GM12864 (cell line): ENCODE results near the gene ZNF358.

ENCODE experiments used
- DNase-seq: peaks from one replicate; pipeline ENCODE4 v3.0.0-alpha.2; 2011; ENCODE audit warnings: low read depth
- H3K4me3 ChIP-seq: 2 replicates; pipeline ENCODE4 v1.5.1; 2011; ENCODE audit warnings: mild to moderate bottlenecking, low read depth, low read length, control low read depth
- TF ChIP-seq, protein P1 (sequence below): IDR thresholded peaks from 2 replicates; pipeline ENCODE4 v1.5.1; 2011; ENCODE audit warnings: low read depth, mild to moderate bottlenecking, moderate library complexity, low read length, control low read depth, inconsistent platforms; ENCODE audit errors: missing control alignments

Gene ZNF358

DNA sequence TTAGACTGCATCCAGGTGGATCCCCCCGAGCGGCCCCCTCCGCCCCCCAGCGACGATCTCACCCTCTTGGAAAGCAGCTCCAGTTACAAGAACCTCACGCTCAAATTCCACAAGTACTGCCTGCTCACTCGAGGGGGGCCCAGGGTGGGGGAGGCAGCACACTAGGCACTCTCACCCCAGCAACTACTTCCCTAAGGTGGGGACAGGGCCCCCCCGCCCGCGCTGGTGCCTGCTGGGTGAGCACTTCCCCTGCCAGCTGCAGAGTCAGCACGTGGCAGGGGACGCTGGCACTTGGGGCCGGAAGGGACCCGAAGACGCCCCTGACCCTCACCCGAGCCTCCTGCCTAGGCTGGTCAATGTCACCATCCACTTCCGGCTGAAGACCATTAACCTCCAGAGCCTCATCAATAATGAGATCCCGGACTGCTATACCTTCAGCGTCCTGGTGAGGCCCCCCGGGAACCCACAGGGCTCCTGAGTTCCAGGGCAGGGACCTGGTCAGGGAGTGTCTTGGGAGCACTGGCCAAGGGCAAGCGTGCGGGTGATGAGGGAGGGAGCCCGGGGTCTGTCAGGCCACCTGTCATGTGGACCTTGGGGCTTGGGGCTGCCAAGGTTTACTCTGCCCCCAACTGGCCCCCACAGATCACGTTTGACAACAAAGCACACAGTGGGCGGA is 11.8 kb downstream of the ZNF358 start:
- TF ChIP-seq, protein P1, sequence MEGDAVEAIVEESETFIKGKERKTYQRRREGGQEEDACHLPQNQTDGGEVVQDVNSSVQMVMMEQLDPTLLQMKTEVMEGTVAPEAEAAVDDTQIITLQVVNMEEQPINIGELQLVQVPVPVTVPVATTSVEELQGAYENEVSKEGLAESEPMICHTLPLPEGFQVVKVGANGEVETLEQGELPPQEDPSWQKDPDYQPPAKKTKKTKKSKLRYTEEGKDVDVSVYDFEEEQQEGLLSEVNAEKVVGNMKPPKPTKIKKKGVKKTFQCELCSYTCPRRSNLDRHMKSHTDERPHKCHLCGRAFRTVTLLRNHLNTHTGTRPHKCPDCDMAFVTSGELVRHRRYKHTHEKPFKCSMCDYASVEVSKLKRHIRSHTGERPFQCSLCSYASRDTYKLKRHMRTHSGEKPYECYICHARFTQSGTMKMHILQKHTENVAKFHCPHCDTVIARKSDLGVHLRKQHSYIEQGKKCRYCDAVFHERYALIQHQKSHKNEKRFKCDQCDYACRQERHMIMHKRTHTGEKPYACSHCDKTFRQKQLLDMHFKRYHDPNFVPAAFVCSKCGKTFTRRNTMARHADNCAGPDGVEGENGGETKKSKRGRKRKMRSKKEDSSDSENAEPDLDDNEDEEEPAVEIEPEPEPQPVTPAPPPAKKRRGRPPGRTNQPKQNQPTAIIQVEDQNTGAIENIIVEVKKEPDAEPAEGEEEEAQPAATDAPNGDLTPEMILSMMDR = no peak
- H3K4me3 ChIP-seq = no peak overlapping the region
- DNase-seq = no peak

DNA sequence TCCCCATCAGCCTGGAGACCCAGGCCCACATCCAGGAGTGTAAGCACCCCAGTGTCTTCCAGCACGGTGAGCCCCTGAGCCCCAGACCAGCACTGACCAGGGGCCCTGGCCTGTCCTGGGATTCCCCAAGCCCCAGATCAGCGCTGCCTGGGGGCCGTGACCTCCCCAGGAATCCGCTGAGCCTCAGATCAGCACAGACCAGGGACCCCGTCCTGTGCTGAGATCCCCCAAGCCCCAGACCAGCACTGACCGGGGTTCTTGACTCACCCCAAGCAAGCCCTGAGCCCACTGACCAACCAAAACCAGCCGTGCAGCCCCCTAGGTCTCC is 12.3 kb downstream of the ZNF358 start:
- TF ChIP-seq, protein P1 = no peak
- H3K4me3 ChIP-seq = no peak overlapping the region
- DNase-seq = no peak

DNA sequence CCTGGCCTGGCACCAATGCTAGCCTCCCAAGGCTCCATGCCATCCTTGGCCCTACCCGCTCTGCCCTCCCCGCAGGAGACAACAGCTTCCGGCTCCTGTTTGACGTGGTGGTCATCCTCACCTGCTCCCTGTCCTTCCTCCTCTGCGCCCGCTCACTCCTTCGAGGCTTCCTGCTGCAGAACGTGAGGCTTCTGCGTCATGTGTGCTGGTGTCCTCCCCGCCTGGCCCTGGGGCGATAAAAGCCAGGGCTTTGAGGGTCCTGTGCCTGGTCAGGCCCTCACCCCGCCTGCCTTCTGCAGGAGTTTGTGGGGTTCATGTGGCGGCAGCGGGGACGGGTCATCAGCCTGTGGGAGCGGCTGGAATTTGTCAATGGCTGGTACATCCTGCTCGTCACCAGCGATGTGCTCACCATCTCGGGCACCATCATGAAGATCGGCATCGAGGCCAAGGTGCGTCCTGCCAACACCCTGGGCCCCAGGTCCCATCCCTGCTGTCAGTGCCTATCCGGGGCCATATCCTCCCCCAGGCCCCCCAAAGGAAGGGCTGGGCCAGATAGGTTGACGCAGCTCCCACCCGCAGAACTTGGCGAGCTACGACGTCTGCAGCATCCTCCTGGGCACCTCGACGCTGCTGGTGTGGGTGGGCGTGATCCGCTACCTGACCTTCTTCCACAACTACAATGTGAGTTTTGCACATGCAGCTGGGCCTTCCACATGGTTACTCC is 12.8 kb downstream of the ZNF358 start:
- no peak overlapping the region for H3K4me3 ChIP-seq
- DNase-seq = no peak
- TF ChIP-seq, protein P1 = no peak

DNA sequence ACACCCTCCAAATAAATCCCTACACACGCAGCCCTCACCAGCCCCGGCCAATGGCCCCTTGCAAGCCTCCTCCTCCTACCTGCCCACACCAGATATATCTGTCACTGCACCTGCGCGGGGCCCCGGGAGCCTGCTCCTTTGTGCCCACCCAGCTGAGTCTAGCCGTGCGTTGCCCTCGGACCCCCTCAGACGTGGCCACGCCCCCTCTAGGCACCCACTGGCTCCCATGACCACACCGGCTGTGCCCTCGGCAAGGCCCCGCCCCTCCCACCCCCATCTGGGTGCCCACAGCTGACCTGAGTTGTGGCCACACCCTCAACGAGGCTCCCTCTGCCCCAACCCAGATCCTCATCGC is 13.3 kb downstream of the ZNF358 start:
- TF ChIP-seq, protein P1 = no peak
- no peak for DNase-seq
- H3K4me3 ChIP-seq = no peak overlapping the region

DNA sequence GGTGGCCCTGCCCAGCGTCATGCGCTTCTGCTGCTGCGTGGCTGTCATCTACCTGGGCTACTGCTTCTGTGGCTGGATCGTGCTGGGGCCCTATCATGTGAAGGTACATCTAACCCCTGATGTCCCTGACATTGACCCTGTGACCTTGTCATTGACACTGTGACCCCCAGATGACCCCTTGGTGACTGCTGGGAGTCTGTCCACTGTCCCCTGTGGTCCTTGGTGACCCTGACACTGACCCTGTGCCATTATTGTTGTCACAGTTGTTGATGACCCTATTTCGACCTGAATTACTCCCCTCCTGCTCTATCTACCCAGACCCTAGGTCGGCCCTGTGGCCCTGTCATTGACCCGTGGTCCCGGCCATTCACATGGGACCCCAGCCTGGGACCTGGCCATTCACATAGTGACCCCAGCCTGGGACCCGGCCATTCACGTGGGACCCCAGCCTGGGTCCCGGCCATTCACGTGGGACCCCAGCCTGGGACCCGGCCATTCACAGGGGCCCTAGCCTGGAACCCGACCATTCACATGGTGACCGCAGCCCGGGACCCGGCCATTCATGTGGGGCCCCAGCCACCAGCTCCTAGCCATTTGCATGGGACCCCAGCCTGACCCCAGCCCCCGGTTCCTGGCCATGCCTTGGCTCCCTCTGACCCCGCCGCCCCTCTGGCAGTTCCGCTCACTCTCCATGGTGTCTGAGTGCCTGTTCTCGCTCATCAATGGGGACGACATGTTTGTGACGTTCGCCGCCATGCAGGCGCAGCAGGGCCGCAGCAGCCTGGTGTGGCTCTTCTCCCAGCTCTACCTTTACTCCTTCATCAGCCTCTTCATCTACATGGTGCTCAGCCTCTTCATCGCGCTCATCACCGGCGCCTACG is 13.9 kb downstream of the ZNF358 start:
- H3K4me3 ChIP-seq = no peak overlapping the region
- TF ChIP-seq, protein P1 = no peak
- no peak for DNase-seq

DNA sequence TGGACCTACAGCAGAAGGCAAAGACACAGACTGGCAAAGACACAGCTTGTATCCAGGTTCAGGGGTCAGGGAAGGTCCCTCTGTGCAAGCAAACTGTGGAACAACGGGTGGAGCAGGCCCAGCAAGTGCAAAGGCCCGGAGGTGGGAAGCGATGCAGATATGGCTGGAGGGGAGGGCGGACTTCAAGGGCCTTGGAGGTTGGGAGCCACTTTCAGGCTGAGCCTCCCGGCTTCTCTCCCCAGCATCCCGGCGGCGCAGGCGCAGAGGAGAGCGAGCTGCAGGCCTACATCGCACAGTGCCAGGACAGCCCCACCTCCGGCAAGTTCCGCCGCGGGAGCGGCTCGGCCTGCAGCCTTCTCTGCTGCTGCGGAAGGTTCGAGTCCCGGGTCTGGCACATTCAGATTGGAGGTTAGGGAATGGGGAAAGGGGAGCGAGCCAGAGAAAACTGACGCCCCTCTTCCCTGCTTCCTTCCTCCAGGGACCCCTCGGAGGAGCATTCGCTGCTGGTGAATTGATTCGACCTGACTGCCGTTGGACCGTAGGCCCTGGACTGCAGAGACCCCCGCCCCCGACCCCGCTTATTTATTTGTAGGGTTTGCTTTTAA is 17.5 kb downstream of the ZNF358 start:
- H3K4me3 ChIP-seq = peak overlapping the region; percentile 91; the same call in 1 of the 2 replicates
- TF ChIP-seq, protein P1 = no peak
- DNase-seq = no peak
